NCI-H2081 treated with DMSO at 0.1 percent for 48 hours (cell line): ENCODE results near the gene COL6A2.
"Not testable (repeated sequence)": the region's sequence is repeated elsewhere in the genome, so short reads cannot be mapped to it uniquely, and the experiment has no call there.

Experiments
- DNase-seq: peaks from one replicate; lab custom pipeline; 2025; lab: John Stamatoyannopoulos, UW

Gene COL6A2

DNA sequence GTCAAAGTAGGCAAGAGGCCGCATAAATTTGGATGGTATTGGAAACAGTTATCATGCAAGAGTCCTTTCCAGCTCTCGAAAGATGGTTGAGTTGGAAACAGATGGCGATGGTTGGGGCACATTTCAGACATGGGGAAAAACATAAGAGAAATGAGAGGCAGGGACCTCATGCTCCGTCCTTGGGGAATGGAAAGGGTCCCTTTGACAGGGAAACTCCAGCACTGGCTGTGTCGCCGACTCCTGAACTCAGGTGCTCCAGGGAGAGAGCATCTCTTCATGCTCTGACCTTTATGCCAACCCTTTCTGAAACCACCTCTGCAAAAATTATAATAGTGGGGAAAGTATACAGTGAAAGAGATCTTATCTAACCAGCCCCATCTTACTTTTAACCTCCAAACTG is 36.8 kb upstream of the COL6A2 start:
- DNase-seq, result no peak

- no peak for DNase-seq
Measured at GRCh38 chr21:46061518-46061917, 36.4 kb upstream of the COL6A2 start.

DNA sequence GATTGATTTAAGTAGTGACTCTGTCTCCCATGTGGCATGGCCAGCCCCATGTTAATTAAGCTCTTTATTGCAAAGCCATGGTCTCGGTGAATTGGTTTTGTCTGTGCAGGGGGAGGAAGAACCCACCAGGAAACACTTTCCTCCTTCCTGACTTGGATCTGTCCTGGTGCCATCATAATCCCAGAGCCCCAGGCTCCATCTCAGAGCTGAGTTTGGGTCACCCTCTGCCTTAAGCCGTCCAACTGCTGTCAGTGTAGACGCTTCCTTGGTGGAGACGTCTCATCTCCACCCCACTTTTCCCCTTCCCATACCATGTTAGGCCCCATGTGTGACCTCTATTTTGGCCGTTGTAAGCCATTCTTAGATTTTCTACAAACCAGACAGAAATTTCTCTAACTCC is 36.0 kb upstream of the COL6A2 start:
- no peak for DNase-seq

GRCh38 chr21:46062471-46063211 is 35.3 kb upstream of the COL6A2 start:
- no peak for DNase-seq

DNA sequence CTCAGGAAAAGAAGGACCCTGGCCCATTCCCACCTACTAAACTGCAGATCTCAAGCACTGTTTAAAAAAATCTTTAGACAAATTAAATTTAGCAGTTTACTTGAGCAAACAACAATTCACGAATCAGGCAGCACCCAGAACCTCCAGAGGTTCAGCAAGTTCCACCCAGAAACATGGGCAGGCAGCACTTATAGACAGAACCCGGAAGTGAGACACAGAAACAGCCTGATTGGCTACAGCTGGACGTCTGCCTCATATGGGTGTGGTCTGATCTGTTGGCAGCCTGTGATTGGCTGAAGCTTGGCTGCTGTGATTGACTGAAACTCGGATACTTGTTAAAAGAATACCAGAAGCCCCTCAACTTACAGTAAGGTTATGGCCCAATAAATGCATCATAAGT is 34.7 kb upstream of the COL6A2 start:
- DNase-seq, result no peak

GRCh38 chr21:46063734-46064680 is 33.9 kb upstream of the COL6A2 start:
- DNase-seq, result no peak

DNA sequence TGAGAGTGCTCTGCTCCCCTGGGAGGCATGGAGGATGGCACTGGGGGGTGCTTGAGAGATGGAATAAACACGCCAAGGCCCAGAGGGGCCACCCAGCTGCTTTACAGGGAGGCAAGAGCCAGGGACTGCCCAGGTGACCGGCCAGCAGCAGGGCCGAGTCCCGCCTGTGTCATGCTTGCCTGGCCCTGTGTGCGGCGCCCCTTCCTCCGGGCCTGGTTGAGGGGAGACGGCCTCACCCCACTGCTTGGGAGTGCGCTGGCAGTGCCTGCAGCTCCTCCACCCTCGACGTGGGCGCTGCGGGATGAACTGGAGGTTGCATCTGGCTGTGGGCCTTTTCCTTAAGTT is 33.1 kb upstream of the COL6A2 start:
- no peak for DNase-seq

DNA sequence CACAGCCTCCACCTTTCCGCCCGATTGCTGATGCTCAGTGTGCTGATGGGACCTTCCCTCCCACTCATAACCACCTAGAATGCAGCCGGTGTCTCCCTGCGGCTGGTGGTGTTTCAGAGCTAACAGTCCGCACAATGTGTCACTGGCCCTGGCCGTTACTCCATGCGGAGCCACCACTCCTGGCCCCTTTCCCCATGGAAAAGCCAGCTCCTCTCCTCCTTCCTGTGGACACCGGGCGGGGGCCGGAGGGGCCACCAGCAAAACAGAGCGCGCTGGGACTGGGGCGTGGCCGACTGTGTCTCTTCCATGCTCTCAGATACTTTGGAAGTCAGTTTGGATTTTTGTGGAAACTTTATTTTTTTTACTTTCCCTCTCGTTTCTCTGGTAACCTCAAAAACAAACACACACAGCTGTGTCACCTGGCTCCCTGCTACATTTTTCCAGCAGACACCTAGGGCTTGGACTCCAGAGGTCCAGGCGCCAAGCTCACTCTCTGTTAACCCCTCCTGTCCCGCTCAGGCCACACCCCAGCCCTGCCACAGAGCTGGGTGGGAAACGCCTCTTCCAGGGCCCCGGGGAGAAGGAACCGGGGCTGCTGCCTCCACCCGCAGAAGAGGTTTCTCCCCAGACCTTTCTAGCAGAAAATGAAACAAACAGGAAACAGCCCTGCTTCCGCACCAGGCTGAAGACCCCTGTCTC is 32.5 kb upstream of the COL6A2 start:
- no peak for DNase-seq

GRCh38 chr21:46065914-46066551 is 31.9 kb upstream of the COL6A2 start:
- DNase-seq, result no peak

DNA sequence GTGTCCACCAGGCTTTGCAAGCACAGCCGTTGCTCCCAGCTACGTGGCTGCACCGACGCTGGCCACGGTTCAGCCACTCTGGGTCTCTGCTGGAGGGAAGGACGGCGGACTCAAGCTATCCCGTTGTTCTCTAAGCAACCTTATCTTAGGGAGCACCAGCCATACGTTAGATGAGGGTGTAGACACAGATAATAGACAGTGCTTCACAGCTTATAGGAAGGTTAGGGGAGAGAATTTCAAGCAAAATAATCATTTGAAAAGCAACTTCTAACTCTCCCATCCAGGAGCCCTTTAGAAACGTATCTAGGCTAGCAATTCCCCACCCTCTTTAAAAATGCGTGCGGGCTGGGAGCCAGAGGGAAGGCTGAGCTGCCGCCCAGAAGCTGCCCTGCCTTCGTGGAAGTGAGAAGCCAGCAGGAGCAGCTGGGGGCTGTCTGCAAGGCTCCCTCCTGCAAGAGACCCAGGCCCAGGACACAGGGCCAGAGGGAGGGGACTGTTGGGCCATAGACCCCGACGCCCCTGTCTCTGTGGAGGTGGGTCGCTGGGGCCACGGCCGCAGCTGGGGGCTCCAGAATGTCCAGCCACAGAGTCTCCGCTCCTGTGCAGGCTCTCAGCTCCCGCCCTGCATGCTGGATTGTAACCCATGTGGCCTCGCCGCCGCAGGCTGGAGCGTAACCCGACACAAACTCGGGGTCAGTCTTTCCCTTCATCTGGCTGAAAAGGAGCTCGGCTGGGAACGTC is 31.2 kb upstream of the COL6A2 start:
- DNase-seq, result no peak

DNA sequence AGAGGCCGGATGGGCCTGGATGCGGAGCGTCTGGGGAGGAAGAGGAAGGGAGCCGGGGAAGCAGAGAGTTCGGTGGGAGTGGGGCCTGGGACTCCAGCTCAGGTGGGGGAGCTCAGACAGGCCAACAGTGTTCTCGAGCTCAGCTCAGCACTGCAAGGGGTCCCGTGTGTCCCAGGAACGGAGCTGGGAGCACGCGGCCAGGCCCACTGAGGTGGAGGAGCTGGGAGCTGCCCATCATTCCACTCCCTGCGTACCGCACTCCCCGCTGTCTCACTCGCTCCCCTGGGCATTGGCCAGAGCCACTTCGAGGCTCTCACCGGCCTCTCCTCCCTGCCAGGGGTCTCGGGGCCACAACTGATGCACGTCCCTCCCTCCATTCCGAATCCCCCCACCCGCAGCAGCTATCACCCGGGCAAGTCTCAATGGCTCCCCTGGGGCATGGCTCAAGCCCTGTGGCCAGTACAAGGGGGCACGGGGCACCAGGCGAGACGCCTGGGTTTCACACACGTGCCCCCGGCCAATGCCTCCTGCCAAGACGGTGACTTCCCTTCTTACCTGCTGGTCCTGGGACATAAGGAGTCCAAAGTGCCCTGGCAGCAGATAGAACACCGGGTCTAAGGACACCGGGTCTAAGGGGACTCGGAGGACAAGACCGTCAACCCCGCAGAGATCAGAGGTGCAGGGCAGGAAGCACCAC is 30.3 kb upstream of the COL6A2 start:
- no peak for DNase-seq

DNA sequence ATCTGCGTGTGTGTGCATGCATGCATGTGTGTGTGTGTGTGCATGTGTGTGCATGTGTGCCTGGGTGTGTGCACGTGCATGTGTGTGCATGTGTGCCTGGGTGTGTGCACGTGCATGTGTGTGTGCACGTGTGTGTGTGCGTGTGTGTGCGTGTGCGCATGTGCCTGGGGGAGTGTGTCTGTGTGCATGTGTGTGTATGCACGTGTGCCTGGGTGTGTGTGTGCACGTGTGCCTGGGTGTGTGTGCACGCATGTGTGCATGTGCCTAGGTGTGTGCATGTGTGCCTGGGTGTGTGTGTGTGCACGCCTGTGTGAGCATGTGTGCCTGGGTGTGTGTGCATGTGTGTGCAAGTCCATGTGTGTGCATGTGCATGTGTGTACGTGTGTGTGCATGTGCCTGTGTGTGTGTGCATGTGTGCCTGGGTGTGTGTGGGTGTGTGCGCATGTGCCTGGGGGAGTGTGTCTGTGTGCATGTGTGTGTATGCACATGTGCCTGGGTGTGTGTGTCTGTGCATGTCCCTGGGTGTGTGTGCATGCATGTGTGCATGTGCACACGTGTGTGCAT is 29.3 kb upstream of the COL6A2 start:
- no peak for DNase-seq

DNA sequence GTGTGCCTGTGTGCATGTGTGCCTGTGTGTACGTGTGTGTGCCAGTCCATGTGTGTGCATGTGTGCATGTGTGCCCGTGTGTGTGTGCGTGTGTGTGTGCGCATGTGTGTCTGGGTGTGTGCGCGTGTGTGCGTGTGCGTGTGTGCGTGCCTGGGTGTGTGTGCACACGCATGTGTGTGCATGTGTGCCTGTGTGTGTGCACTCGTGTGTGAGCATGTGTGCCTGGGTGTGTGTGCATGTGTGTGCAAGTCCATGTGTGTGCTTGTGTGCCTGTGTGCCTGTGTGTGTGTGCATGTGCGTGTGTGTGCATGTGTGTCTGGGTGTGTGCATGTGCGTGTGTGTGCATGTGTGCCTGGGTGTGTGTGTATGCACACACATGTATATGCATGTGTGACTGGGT is 28.7 kb upstream of the COL6A2 start:
- DNase-seq, result no peak

GRCh38 chr21:46069719-46070279 is 28.1 kb upstream of the COL6A2 start:
- DNase-seq, result no peak

DNA sequence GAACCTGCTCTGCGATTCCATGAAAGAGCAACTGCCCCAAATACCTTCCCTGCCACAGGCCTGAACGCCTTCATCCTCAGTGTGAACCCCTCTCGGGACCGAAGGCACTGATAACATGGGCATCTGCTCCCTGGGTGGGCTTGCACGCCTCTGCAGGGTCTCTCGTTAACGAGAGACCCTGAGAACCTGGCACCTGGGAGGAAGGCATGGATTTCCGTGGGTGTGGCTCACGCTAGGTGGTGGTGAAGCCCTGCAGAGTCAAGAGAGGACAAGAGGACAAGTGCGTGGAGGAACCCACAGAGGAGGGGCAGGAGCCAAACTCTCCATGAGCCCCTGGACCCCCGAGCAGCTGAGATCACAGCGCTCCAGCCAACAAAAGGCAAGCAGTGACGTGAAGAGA is 26.8 kb upstream of the COL6A2 start:
- DNase-seq, result no peak

- DNase-seq, result not testable (repeated sequence)
Measured at GRCh38 chr21:46076724-46077123, 21.2 kb upstream of the COL6A2 start.

GRCh38 chr21:46077674-46078101 is 20.2 kb upstream of the COL6A2 start:
- no peak for DNase-seq

DNA sequence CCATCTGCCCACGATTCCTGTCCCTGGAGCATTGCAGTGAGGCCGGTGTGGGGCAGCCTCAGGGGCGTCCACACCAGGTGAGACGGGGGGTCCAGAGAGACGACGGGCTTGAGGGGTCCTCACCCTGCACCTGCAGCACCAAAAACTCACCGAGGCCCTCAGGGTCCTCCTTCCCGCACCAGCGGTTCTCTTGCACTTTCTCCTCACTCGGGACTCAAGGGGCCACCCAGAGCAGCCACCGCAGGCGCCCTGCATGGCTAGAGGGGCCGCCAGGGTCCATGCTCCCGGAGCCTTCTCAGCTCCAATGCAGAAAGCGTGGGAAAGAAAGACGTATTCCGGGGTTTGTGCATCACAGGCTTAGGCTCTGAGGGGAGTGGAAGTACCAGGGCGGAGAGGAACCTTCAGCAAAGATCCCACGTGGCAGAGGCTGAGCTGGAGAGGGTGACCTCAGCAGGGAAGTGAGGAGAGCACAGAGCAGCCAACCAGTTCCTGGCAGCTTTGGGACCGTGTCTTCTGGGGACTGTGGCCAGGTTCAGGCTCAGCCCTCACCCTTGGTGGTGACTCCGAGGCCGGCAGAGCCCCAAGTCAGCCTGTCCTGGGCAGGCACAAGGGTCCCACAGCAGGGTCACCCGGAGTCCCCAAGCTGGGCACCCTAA is 19.5 kb upstream of the COL6A2 start:
- no peak for DNase-seq

GRCh38 chr21:46078978-46079351 is 18.9 kb upstream of the COL6A2 start:
- DNase-seq, result no peak
